ENCODE results near the gene ATXN7L1.

ATXN7L1 gene

GRCh38 chr7:105766421-105767073, 109.9 kb downstream of the ATXN7L1 start:
- H3K23ac ChIP-seq (ENCODE audit: low read length) = no peak overlapping the region
- H4K91ac ChIP-seq (ENCODE audit: low read depth, low read length) = no peak overlapping the region
- no peaks in the 10 kb centered on the region for H3K36me3 ChIP-seq (ENCODE audit: control insufficient read depth in 1 of 2, insufficient read depth in 2 of 2, low read length in 2 of 2)
- H3K9me3 ChIP-seq (ENCODE audit: insufficient read depth, low read depth, low read length) = no peaks in the 10 kb centered on the region
- no peaks in the 10 kb centered on the region for H3K79me2 ChIP-seq (ENCODE audit: control insufficient read depth, insufficient read depth, low read length, poor library complexity)
- no peak overlapping the region for H4K8ac ChIP-seq (ENCODE audit: low read depth, low read length)
- no peak overlapping the region for H3K4me2 ChIP-seq (ENCODE audit: low read length)
- no peaks in the 10 kb centered on the region for H3K27me3 ChIP-seq (ENCODE audit: insufficient read depth, low read length)
- no peak overlapping the region for H4K12ac ChIP-seq (ENCODE audit: low read depth, low read length)
- no peak overlapping the region for H2AFZ ChIP-seq (ENCODE audit: insufficient read depth, low read length, poor library complexity)
- H2BK5ac ChIP-seq (ENCODE audit: low read depth, low read length, poor library complexity) = no peak overlapping the region
- H3K27ac ChIP-seq (ENCODE audit: low read depth, low read length) = no peak overlapping the region
- no peak overlapping the region for H3K4me3 ChIP-seq (ENCODE audit: low read depth, low read length)
- H2AK5ac ChIP-seq (ENCODE audit: low read length) = no peak overlapping the region
- no CpG with 5 or more reads among the region's 14 CpGs for WGBS (ENCODE audit: extremely low coverage, insufficient coverage, insufficient read length)
- peaks cover 6 to 15% of the 10 kb centered on the region in 2 experiments for H3K4me1 ChIP-seq (ENCODE audit: control insufficient read depth in 1 of 2, insufficient read depth in 2 of 2, low read length in 2 of 2)
- H3K14ac ChIP-seq (ENCODE audit: low read length) = no peak overlapping the region
- no peak overlapping the region for H3K18ac ChIP-seq (ENCODE audit: low read length)
- no peak overlapping the region for H3K4ac ChIP-seq (ENCODE audit: low read depth, low read length)
- no peak overlapping the region for H2BK12ac ChIP-seq (ENCODE audit: low read length)
- H3K79me1 ChIP-seq (ENCODE audit: low read length) = no peaks in the 10 kb centered on the region
- no peak overlapping the region for H3K9ac ChIP-seq (ENCODE audit: low read length)
- peak in 1 of 2 donors; percentile 56 for DNase-seq
- no peak overlapping the region for H2BK120ac ChIP-seq (ENCODE audit: insufficient read depth, low read length, poor library complexity)

DNA sequence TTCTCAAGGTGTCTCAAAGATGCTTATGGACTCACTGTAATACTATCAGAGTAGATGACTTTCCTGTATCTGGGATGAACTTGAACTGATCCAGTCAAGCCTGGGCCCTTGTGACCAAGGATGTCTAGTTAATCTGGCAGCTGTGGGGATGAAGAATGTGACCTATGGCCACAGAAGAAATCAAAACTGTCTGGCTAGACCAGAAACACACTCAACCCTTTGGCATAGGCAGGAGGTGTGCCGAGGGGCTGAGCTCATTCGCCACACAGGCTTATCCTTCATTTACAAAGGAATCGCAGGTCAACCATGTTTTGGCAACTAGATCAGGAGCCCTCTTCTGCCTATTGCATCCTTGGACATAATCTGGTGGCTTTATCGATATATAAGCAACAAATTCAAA, 110.6 kb downstream of the ATXN7L1 start:
- no peak overlapping the region for H4K8ac ChIP-seq (ENCODE audit: low read depth, low read length)
- H3K23ac ChIP-seq (ENCODE audit: low read length) = no peak overlapping the region
- H3K4me3 ChIP-seq (ENCODE audit: low read depth, low read length) = no peak overlapping the region
- H3K27me3 ChIP-seq (ENCODE audit: insufficient read depth, low read length) = no peaks in the 10 kb centered on the region
- no peak overlapping the region for H3K4me2 ChIP-seq (ENCODE audit: low read length)
- H4K12ac ChIP-seq (ENCODE audit: low read depth, low read length) = no peak overlapping the region
- no peak overlapping the region for H3K18ac ChIP-seq (ENCODE audit: low read length)
- no peaks in the 10 kb centered on the region for H3K36me3 ChIP-seq (ENCODE audit: control insufficient read depth in 1 of 2, insufficient read depth in 2 of 2, low read length in 2 of 2)
- H2AFZ ChIP-seq (ENCODE audit: insufficient read depth, low read length, poor library complexity) = no peak overlapping the region
- H2AK5ac ChIP-seq (ENCODE audit: low read length) = no peak overlapping the region
- H3K9ac ChIP-seq (ENCODE audit: low read length) = no peak overlapping the region
- H3K27ac ChIP-seq (ENCODE audit: low read depth, low read length) = no peak overlapping the region
- H2BK120ac ChIP-seq (ENCODE audit: insufficient read depth, low read length, poor library complexity) = no peak overlapping the region
- H3K4me1 ChIP-seq (ENCODE audit: control insufficient read depth in 1 of 2, insufficient read depth in 2 of 2, low read length in 2 of 2) = peaks cover 6 to 15% of the 10 kb centered on the region in 2 experiments
- H2BK5ac ChIP-seq (ENCODE audit: low read depth, low read length, poor library complexity) = no peak overlapping the region
- H3K79me2 ChIP-seq (ENCODE audit: control insufficient read depth, insufficient read depth, low read length, poor library complexity) = no peaks in the 10 kb centered on the region
- H3K4ac ChIP-seq (ENCODE audit: low read depth, low read length) = no peak overlapping the region
- H4K91ac ChIP-seq (ENCODE audit: low read depth, low read length) = no peak overlapping the region
- no peak overlapping the region for H2BK12ac ChIP-seq (ENCODE audit: low read length)
- DNase-seq = peak; percentile 37 to 69
- no peak overlapping the region for H3K14ac ChIP-seq (ENCODE audit: low read length)
- no peaks in the 10 kb centered on the region for H3K9me3 ChIP-seq (ENCODE audit: insufficient read depth, low read depth, low read length)
- no peaks in the 10 kb centered on the region for H3K79me1 ChIP-seq (ENCODE audit: low read length)
- no CpG with 5 or more reads among the region's 4 CpGs for WGBS (ENCODE audit: extremely low coverage, insufficient coverage, insufficient read length)

GRCh38 chr7:105764506-105764905, 111.9 kb downstream of the ATXN7L1 start:
- Histone ChIP-seq H2BK5ac (ENCODE audit: low read depth, low read length, poor library complexity) (no peak overlapping the region), H3K4ac (ENCODE audit: low read depth, low read length) (no peak overlapping the region), H3K27me3 (ENCODE audit: insufficient read depth, low read length) (no peaks in the 10 kb centered on the region), H3K79me2 (ENCODE audit: control insufficient read depth, insufficient read depth, low read length, poor library complexity) (no peaks in the 10 kb centered on the region), H3K36me3 (ENCODE audit: control insufficient read depth in 1 of 2, insufficient read depth in 2 of 2, low read length in 2 of 2) (no peaks in the 10 kb centered on the region), H2AFZ (ENCODE audit: insufficient read depth, low read length, poor library complexity) (no peak overlapping the region), H3K9ac (ENCODE audit: low read length) (no peak overlapping the region), H3K79me1 (ENCODE audit: low read length) (no peaks in the 10 kb centered on the region), H4K91ac (ENCODE audit: low read depth, low read length) (no peak overlapping the region), H3K9me3 (ENCODE audit: insufficient read depth, low read depth, low read length) (no peaks in the 10 kb centered on the region), H4K12ac (ENCODE audit: low read depth, low read length) (no peak overlapping the region), H3K4me1 (ENCODE audit: control insufficient read depth in 1 of 2, insufficient read depth in 2 of 2, low read length in 2 of 2) (peaks cover 4 to 9% of the 10 kb centered on the region in 2 experiments), H3K4me3 (ENCODE audit: low read depth, low read length) (no peak overlapping the region), H2BK12ac (ENCODE audit: low read length) (no peak overlapping the region), H3K18ac (ENCODE audit: low read length) (no peak overlapping the region), H4K8ac (ENCODE audit: low read depth, low read length) (no peak overlapping the region), H3K4me2 (ENCODE audit: low read length) (no peak overlapping the region), H2BK120ac (ENCODE audit: insufficient read depth, low read length, poor library complexity) (no peak overlapping the region), H3K14ac (ENCODE audit: low read length) (no peak overlapping the region), H3K23ac (ENCODE audit: low read length) (no peak overlapping the region), H3K27ac (ENCODE audit: low read depth, low read length) (no peak overlapping the region), H2AK5ac (ENCODE audit: low read length) (no peak overlapping the region)
- DNase-seq = peak in 1 of 2 donors; percentile 51
- WGBS (ENCODE audit: extremely low coverage, insufficient coverage, insufficient read length) = no CpG with 5 or more reads among the region's 2 CpGs

- H3K79me2 ChIP-seq (ENCODE audit: control insufficient read depth, insufficient read depth, low read length, poor library complexity) = no peaks in the 10 kb centered on the region
- no peak overlapping the region for H3K14ac ChIP-seq (ENCODE audit: low read length)
- no peak overlapping the region for H3K4me3 ChIP-seq (ENCODE audit: low read depth, low read length)
- no peak for DNase-seq
- no peak overlapping the region for H3K18ac ChIP-seq (ENCODE audit: low read length)
- no peak overlapping the region for H3K4ac ChIP-seq (ENCODE audit: low read depth, low read length)
- no peaks in the 10 kb centered on the region for H3K27me3 ChIP-seq (ENCODE audit: insufficient read depth, low read length)
- no peak overlapping the region for H3K27ac ChIP-seq (ENCODE audit: low read depth, low read length)
- peaks cover 0 to 1% of the 10 kb centered on the region in 2 experiments for H3K4me1 ChIP-seq (ENCODE audit: control insufficient read depth in 1 of 2, insufficient read depth in 2 of 2, low read length in 2 of 2)
- no peak overlapping the region for H2AK5ac ChIP-seq (ENCODE audit: low read length)
- H3K79me1 ChIP-seq (ENCODE audit: low read length) = no peaks in the 10 kb centered on the region
- H3K9ac ChIP-seq (ENCODE audit: low read length) = no peak overlapping the region
- no peaks in the 10 kb centered on the region for H3K9me3 ChIP-seq (ENCODE audit: insufficient read depth, low read depth, low read length)
- no peak overlapping the region for H3K23ac ChIP-seq (ENCODE audit: low read length)
- H3K36me3 ChIP-seq (ENCODE audit: control insufficient read depth in 1 of 2, insufficient read depth in 2 of 2, low read length in 2 of 2) = no peaks in the 10 kb centered on the region
- H2BK12ac ChIP-seq (ENCODE audit: low read length) = no peak overlapping the region
- no peak overlapping the region for H4K8ac ChIP-seq (ENCODE audit: low read depth, low read length)
- no peak overlapping the region for H4K12ac ChIP-seq (ENCODE audit: low read depth, low read length)
- WGBS (ENCODE audit: extremely low coverage, insufficient coverage, insufficient read length) = no CpG with 5 or more reads among the region's 6 CpGs
- no peak overlapping the region for H4K91ac ChIP-seq (ENCODE audit: low read depth, low read length)
- H2BK5ac ChIP-seq (ENCODE audit: low read depth, low read length, poor library complexity) = no peak overlapping the region
- H3K4me2 ChIP-seq (ENCODE audit: low read length) = no peak overlapping the region
- H2AFZ ChIP-seq (ENCODE audit: insufficient read depth, low read length, poor library complexity) = no peak overlapping the region
- no peak overlapping the region for H2BK120ac ChIP-seq (ENCODE audit: insufficient read depth, low read length, poor library complexity)
Measured at GRCh38 chr7:105760551-105761447, 115.6 kb downstream of the ATXN7L1 start.

Data from trophoblast cell (in vitro differentiated cells and primary cell).